ENCODE measurements around the gene KCNA10. TPM values are rescaled to one million over a fixed set of nuclear protein-coding genes. Genes with fewer than 3 reads are reported as not detected.

KCNA10 gene
- total RNA-seq, 1 donor from 2014 or later = not detected

- Mint-ChIP-seq H3K4me1 (ENCODE audit: low read depth) (no peaks in the 10 kb centered on the region), H3K27me3 (ENCODE audit: low read depth) (peaks cover 23% of the 10 kb centered on the region), H3K4me3 (ENCODE audit: unreplicated experiment) (no peak overlapping the region), H3K36me3 (ENCODE audit: low read depth) (no peaks in the 10 kb centered on the region), H3K27ac (ENCODE audit: unreplicated experiment) (no peak overlapping the region), H3K9me3 (ENCODE audit: low read depth) (no peaks in the 10 kb centered on the region)
- DNase-seq (ENCODE audit: low spot score) = no peak
- TF ChIP-seq CTCF (IDR thresholded peaks at IDR 0.05) = no peak
Measured at GRCh38 chr1:110485725-110486124, 33.2 kb downstream of the KCNA10 start.

- Mint-ChIP-seq H3K9me3 (ENCODE audit: low read depth) (no peaks in the 10 kb centered on the region), H3K27ac (ENCODE audit: unreplicated experiment) (no peak overlapping the region), H3K36me3 (ENCODE audit: low read depth) (no peaks in the 10 kb centered on the region), H3K4me1 (ENCODE audit: low read depth) (no peaks in the 10 kb centered on the region), H3K27me3 (ENCODE audit: low read depth) (peaks cover 27% of the 10 kb centered on the region), H3K4me3 (ENCODE audit: unreplicated experiment) (no peak overlapping the region)
- DNase-seq (ENCODE audit: low spot score) = no peak
- no peak for TF ChIP-seq CTCF (IDR thresholded peaks at IDR 0.05)
Measured at GRCh38 chr1:110484801-110485200, 34.2 kb downstream of the KCNA10 start.

- no peaks in the 10 kb centered on the region for H3K9me3 Mint-ChIP-seq (ENCODE audit: low read depth)
- no peak overlapping the region for H3K27ac Mint-ChIP-seq (ENCODE audit: unreplicated experiment)
- H3K4me3 Mint-ChIP-seq (ENCODE audit: unreplicated experiment) = no peak overlapping the region
- peaks cover 2% of the 10 kb centered on the region for H3K36me3 Mint-ChIP-seq (ENCODE audit: low read depth)
- H3K27me3 Mint-ChIP-seq (ENCODE audit: low read depth) = peaks cover 31% of the 10 kb centered on the region
- H3K4me1 Mint-ChIP-seq (ENCODE audit: low read depth) = no peaks in the 10 kb centered on the region
- TF ChIP-seq CTCF (IDR thresholded peaks at IDR 0.05) = no peak
- DNase-seq (ENCODE audit: low spot score) = no peak
Measured at GRCh38 chr1:110483308-110483685, 35.7 kb downstream of the KCNA10 start.

GRCh38 chr1:110482662-110483307 lies 36.2 kb downstream of the KCNA10 start:
- Mint-ChIP-seq H3K27me3 (ENCODE audit: low read depth) (peaks cover 31% of the 10 kb centered on the region), H3K27ac (ENCODE audit: unreplicated experiment) (no peak overlapping the region), H3K36me3 (ENCODE audit: low read depth) (peaks cover 2% of the 10 kb centered on the region), H3K9me3 (ENCODE audit: low read depth) (no peaks in the 10 kb centered on the region), H3K4me1 (ENCODE audit: low read depth) (no peaks in the 10 kb centered on the region), H3K4me3 (ENCODE audit: unreplicated experiment) (no peak overlapping the region)
- no peak for DNase-seq (ENCODE audit: low spot score)
- TF ChIP-seq CTCF (IDR thresholded peaks at IDR 0.05) = no peak

GRCh38 chr1:110481968-110482623 lies 36.9 kb downstream of the KCNA10 start:
- H3K27me3 Mint-ChIP-seq (ENCODE audit: low read depth) = peaks cover 31% of the 10 kb centered on the region
- H3K27ac Mint-ChIP-seq (ENCODE audit: unreplicated experiment) = no peak overlapping the region
- DNase-seq (ENCODE audit: low spot score) = no peak
- no peaks in the 10 kb centered on the region for H3K9me3 Mint-ChIP-seq (ENCODE audit: low read depth)
- no peaks in the 10 kb centered on the region for H3K4me1 Mint-ChIP-seq (ENCODE audit: low read depth)
- peaks cover 2% of the 10 kb centered on the region for H3K36me3 Mint-ChIP-seq (ENCODE audit: low read depth)
- H3K4me3 Mint-ChIP-seq (ENCODE audit: unreplicated experiment) = no peak overlapping the region
- TF ChIP-seq CTCF (IDR thresholded peaks at IDR 0.05) = no peak

Data from chondrocyte (in vitro differentiated cells).